ENCODE data around the gene EFCAB6.

Gene EFCAB6

DNA sequence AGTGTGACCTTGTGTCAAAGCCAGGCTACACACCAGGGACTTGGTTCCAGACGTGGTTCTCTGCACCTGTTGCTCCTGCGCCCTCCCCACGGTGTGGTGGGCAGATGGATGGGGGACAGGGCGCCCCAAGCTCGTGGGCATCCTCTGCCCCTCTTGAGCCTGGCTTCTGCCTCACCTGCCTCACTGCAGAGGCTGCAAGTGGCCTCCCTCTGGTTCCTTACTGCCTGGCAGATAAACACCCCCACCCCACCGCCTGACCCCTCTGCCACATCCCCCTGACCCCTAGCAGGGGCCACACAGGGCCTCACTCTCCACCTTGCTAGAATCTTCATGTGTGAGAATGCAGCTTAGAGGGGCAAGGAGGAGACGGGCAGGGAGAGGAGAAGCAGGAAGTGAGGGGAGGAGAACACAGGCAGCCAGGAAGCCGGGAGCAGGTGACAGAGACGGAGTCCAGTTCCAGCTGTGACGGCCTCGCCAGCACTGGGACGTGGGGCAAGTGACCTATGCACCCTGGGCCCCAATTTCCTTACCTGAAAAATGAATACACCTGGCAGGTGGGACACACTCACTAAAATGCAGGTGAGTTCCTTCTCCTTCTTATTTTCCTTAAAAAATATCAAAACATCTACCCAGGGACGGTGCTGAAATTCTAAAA is 178.3 kb downstream of the EFCAB6 start:
- no peak for DNase-seq

GRCh38 chr22:43631846-43632245 is 180.3 kb downstream of the EFCAB6 start:
- DNase-seq = no peak

DNA sequence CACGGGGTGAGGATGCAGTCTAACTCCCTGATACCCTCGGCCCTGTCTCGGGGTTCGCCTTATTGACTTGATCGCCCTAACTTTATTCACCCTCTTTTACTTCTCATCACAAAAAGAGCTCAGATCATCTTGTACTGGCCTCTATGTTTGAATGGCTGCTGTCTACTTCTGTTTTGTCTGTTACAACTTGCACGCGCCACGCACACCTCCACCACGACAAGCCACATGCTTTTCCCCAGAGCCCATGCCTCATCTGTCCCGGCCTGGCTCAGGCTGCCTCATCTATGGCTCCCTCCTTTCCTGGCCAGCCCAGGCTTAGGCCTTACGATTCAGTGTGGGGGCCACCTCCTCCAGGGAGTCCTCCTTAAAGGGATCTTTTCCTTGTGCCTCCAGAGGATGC is 180.9 kb downstream of the EFCAB6 start:
- DNase-seq = no peak

GRCh38 chr22:43630451-43630850 is 181.7 kb downstream of the EFCAB6 start:
- DNase-seq = no peak

DNA sequence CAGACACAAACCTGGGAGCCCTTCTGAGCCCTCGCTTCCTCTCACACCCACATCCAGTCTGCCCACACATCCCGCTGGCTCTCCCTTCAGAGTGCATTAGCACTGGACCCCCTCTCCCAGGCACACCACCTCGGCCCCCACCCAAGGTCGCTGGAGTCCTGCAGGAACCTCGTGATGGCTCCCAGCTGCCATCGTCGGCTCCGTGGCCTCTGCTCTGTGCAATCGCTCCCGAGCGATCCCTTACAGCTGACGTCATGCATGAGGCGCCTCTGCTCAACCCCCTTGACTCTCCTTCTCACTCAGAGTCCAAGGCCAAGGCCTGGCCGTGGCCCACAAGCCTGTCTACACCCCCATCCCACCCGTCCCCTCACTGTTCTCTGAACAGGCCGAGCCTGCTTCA is 183.9 kb downstream of the EFCAB6 start:
- DNase-seq = no peak

GRCh38 chr22:43627485-43628213 is 184.5 kb downstream of the EFCAB6 start:
- no peak for DNase-seq

GRCh38 chr22:43625242-43625641 is 186.9 kb downstream of the EFCAB6 start:
- no peak for DNase-seq

DNA sequence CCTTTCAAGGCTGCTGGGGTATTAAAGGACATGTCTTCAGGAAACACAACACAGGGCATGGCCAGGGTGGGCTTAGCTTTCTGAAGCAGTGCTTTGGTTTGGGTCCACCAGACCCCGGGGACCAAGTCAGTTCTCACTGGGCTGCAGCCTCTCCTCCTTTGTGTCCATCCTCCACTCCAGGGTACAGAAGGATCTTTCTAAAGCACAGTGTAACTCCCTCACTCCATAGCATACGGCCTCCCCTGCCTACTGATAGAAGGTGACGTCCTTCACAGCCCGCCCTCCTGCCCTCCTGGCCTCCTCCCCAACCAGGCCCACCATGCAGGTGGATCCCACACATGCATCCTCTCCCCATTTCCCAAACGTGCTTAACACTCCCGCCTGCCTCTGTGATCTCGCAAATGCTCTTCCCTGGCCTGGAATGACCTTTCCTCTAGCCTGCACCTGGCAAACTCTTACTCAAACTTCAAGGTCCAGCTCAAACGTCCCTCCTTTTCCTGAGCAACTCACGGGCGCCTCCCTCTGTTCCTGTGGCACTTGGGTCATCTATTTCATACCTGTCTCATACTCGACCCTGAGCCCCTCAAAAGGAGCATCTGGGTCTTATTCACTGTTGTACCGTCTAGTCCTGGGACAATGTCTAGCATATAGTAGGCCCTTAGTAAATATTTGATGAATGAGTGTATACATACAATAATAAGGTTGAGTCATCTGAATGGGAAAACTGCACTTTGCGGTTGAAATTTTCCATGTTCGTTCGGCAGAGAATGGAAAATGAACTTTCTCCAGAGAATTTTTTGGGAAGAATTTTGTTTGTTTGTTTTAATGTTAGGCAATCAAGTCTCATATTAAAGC is 187.7 kb downstream of the EFCAB6 start:
- peak; percentile 11 for DNase-seq

DNA sequence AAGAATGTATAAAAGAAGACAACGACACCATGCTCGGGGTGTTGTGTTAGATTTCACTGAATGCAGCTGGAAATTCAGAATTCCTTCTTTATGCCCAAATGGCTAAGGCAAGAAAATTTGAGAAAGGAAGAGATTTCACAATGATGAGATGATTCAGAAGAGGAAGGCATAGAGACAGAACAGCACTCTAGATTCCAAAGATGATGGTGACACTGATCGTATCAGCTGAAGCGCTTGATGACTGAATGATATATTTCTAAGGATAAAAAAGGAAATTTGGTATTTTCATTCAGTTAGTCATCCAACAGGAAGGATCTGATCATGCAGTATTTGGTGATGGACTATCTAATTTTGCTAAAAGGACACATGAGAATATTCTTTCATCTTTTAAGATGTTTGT is 189.2 kb downstream of the EFCAB6 start:
- no peak for DNase-seq

GRCh38 chr22:43620197-43620596 is 191.9 kb downstream of the EFCAB6 start:
- DNase-seq = no peak

GRCh38 chr22:43618517-43618916 is 193.6 kb downstream of the EFCAB6 start:
- no peak for DNase-seq

- DNase-seq = no peak
These were observed 195.5 kb downstream of the EFCAB6 start for GRCh38 chr22:43616645-43617044.

- no peak for DNase-seq
These were observed 211.8 kb downstream of the EFCAB6 start for GRCh38 chr22:43600265-43600664.

- DNase-seq = no peak
These were observed 219.6 kb downstream of the EFCAB6 start for GRCh38 chr22:43592476-43592875.

GRCh38 chr22:43591380-43591779 is 220.7 kb downstream of the EFCAB6 start:
- DNase-seq = no peak

GRCh38 chr22:43587574-43587973 is 224.5 kb downstream of the EFCAB6 start:
- DNase-seq = peak; percentile 8

GRCh38 chr22:43583501-43583900 is 228.6 kb downstream of the EFCAB6 start:
- DNase-seq = no peak

DNA sequence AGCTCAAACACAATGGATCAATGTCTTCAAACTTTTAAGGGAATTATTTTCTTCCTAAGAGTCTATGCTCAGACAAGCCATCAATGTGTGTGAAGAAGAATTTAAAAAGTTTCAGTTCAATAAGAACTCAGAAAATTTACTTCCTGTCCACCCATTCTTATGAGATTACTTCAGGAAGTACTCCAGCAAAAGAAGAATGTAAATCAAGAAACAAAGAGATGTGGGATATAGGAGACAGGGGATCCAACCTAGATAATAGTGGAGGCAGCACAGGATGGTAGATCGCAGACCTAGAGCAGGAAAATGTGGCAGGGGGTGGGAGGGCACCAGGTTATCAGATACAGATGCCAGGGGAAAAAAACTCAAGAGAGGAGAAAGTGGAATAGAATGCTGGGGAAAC is 229.7 kb downstream of the EFCAB6 start:
- no peak for DNase-seq

- DNase-seq = no peak
These were observed 231.8 kb downstream of the EFCAB6 start for GRCh38 chr22:43580271-43580750.

DNA sequence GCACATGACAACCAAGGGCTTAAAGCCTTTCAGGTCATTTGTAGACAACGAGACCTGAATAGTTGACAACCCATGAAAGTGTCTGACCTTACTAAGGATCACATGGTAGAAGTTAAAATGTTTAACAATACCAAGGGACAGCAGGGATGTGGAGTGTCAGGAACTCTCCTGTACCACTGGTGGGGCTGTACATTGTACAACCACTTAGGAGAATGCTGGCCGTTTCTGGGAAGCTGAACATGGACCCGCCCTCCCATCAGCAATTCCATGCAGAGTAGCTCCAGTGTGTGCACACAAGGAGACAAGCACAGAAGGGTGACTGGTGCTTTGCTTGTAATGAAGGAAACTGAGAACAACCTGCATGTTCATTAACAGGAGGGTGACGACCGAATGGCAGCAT is 237.4 kb downstream of the EFCAB6 start:
- no peak for DNase-seq

GRCh38 chr22:43572710-43573109 is 239.4 kb downstream of the EFCAB6 start:
- DNase-seq = no peak

DNA sequence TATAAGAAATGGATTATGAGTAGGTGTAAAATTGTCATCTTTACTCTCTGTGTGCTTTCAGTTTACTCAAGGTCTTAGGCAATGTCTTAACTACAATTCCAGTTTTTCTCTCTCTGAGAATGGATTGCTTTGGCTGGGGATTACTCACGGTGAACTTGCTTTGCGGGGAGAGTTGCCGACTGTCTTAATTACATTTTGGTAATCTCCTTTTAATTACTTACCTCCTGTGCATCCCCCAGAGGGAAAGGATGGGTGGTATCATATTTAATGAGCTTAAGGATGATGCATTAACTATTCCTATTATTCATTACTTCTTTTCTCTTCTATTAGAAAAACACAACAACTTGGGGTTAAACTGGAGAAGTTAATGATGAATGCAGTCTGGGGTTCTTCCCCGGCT is 240.9 kb downstream of the EFCAB6 start:
- DNase-seq = no peak

DNA sequence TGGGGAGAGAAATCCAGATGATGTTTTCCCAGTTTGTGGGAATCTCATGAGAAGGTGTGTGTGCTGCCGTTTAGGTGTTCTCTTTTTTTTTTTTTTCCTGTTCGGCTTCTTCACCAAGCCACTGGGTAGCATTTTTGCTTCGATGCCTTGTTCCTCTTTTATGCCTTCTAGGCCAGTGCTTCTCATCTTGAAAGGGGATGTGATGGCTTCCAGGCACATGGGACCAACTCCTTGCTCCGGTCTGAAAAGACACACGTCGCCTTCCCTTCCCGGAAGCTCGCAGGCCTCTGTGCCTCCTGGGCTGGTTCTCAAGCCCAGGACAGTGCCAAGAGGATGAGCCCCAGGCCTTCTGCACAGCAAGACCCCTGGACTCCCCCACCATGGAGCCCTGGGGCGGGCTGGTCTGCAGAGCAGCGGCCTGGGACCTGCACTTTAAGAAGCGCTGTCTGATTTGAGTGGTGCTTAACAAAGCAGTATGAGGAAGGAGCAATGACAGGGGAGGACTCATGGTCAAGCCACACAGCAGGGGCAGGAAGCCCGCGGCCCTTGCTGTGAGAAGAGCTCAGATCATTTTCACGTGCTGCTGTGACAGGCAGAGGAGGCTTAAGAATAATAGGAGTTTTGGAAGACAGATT is 241.5 kb downstream of the EFCAB6 start:
- no peak for DNase-seq

All from fibroblast of skin of right quadriceps (primary cell).